BE2C (cell line): Measurements from ENCODE around the gene GLDC.

Source experiments
- DNase-seq: peaks from one replicate; pipeline ENCODE4 v3.0.0-alpha.2; 2020
- H3K27me3 ChIP-seq: fragments of 250-450 bp; sonication (Bioruptor Pico); 2 replicates; pipeline ENCODE4 v1.5.1; 2020; ENCODE audit warnings: mild to moderate bottlenecking
- H3K36me3 ChIP-seq: fragments of 250-450 bp; sonication (Bioruptor Pico); 2 replicates; pipeline ENCODE4 v1.5.1; 2020; ENCODE audit warnings: mild to moderate bottlenecking
- H3K4me1 ChIP-seq: fragments of 250-450 bp; sonication (Bioruptor Pico); 2 replicates; pipeline ENCODE4 v1.5.1; 2020
- H3K4me3 ChIP-seq: 2 replicates; pipeline ENCODE4 v1.5.1; 2011; ENCODE audit warnings: low read depth, low read length
- H3K9me3 ChIP-seq: fragments of 250-450 bp; sonication (Bioruptor Pico); 2 replicates; pipeline ENCODE4 v1.5.1; 2020
- TF ChIP-seq, protein P1 (sequence below): IDR thresholded peaks from 2 replicates; pipeline ENCODE4 v1.5.1; 2012; ENCODE audit warnings: mild to moderate bottlenecking, low read depth, low read length

Gene GLDC

DNA sequence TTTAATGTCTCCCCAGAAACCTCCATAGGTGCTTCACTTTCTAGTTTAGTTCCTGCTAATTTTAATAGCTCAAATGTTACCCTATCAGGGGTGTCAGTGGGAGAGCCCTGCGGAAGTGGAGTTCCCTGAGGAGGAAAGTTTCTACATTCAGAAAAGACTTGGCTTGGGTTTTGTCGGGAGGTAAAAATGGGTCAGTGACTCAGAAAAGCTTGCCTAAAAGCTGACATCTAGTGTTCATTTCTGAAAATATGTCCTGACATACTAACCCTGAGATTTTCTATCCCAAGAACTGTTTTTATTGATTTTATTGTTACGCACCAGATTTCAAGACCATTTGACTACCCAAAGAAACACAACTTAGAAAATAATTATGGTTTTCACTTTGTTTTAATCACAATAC lies 40.9 kb upstream of the GLDC start:
- H3K4me3 ChIP-seq, result no peak overlapping the region
- no peaks in the 10 kb centered on the region for H3K4me1 ChIP-seq
- TF ChIP-seq, protein P1, sequence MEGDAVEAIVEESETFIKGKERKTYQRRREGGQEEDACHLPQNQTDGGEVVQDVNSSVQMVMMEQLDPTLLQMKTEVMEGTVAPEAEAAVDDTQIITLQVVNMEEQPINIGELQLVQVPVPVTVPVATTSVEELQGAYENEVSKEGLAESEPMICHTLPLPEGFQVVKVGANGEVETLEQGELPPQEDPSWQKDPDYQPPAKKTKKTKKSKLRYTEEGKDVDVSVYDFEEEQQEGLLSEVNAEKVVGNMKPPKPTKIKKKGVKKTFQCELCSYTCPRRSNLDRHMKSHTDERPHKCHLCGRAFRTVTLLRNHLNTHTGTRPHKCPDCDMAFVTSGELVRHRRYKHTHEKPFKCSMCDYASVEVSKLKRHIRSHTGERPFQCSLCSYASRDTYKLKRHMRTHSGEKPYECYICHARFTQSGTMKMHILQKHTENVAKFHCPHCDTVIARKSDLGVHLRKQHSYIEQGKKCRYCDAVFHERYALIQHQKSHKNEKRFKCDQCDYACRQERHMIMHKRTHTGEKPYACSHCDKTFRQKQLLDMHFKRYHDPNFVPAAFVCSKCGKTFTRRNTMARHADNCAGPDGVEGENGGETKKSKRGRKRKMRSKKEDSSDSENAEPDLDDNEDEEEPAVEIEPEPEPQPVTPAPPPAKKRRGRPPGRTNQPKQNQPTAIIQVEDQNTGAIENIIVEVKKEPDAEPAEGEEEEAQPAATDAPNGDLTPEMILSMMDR, result peak; percentile 31
- no peaks in the 10 kb centered on the region for H3K27me3 ChIP-seq
- no peak for DNase-seq
- H3K9me3 ChIP-seq, result no peaks in the 10 kb centered on the region
- H3K36me3 ChIP-seq, result no peaks in the 10 kb centered on the region

DNA sequence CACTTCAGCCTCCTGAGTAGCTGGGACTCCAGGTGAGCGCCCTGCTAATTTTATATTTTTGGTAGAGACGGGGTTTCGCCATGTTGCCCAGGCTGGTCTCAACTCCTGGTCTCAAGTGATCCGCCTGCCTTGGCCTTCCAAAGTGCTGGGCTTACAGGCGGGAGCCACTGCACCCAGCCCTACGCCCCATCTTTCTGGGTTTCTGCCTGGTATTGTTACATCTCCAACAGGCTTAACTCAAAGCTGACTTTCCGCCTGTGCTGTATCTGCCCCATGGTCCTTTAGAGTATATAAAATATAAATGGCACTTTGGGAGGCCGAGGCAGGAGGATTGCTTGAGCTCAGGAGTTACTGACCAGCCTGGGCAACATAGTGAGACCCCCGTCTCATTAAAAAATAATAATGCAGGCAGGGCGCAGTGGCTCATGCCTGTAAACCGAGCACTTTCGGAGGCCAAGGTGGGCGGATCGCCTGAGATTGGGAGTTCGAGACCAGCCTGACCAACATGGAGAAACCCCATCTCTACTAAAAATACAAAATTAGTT lies 36.5 kb upstream of the GLDC start:
- TF ChIP-seq, protein P1, result no peak
- no peak for DNase-seq
- no peaks in the 10 kb centered on the region for H3K9me3 ChIP-seq

GRCh38 chr9:6681147-6681956 lies 35.8 kb upstream of the GLDC start:
- Histone ChIP-seq H3K9me3 (no peaks in the 10 kb centered on the region), H3K36me3 (no peaks in the 10 kb centered on the region), H3K4me1 (no peaks in the 10 kb centered on the region), H3K4me3 (peak overlapping the region; percentile 90), H3K27me3 (no peaks in the 10 kb centered on the region)
- peak; percentile 98 for DNase-seq
- TF ChIP-seq, protein P1, result no peak

More for the DNA sequence above, 36.5 kb upstream of the GLDC start:
- Histone ChIP-seq H3K27me3 (no peaks in the 10 kb centered on the region), H3K4me1 (no peaks in the 10 kb centered on the region), H3K4me3 (peak overlapping the region; percentile 90), H3K36me3 (no peaks in the 10 kb centered on the region)

GRCh38 chr9:6680797-6681146 lies 35.2 kb upstream of the GLDC start:
- TF ChIP-seq, protein P1, result no peak
- peak; percentile 57 for DNase-seq
- Histone ChIP-seq H3K27me3 (no peaks in the 10 kb centered on the region), H3K4me1 (no peaks in the 10 kb centered on the region), H3K9me3 (no peaks in the 10 kb centered on the region), H3K36me3 (no peaks in the 10 kb centered on the region), H3K4me3 (peak overlapping the region; percentile 90)

GRCh38 chr9:6677803-6678202 lies 32.3 kb upstream of the GLDC start:
- H3K36me3 ChIP-seq, result no peaks in the 10 kb centered on the region
- H3K4me3 ChIP-seq, result no peak overlapping the region
- DNase-seq, result no peak
- TF ChIP-seq, protein P1, result no peak
- no peaks in the 10 kb centered on the region for H3K27me3 ChIP-seq
- no peaks in the 10 kb centered on the region for H3K9me3 ChIP-seq
- no peaks in the 10 kb centered on the region for H3K4me1 ChIP-seq

- no peaks in the 10 kb centered on the region for H3K27me3 ChIP-seq
- H3K4me3 ChIP-seq, result no peak overlapping the region
- H3K9me3 ChIP-seq, result no peaks in the 10 kb centered on the region
- DNase-seq, result no peak
- TF ChIP-seq, protein P1, result no peak
- no peaks in the 10 kb centered on the region for H3K36me3 ChIP-seq
- no peaks in the 10 kb centered on the region for H3K4me1 ChIP-seq
These were observed 30.9 kb upstream of the GLDC start for GRCh38 chr9:6676254-6676921.
